ENCODE measurements around the gene RSPH9. TPM values are rescaled to one million over a fixed set of nuclear protein-coding genes. Genes with fewer than 3 reads are reported as not detected.

The RSPH9 gene
- total RNA-seq, 2 experiments from 2014 or later, result not detected

- Mint-ChIP-seq H3K27ac (no peak overlapping the region), H3K4me1 (peaks cover 20% of the 10 kb centered on the region), H3K9me3 (no peaks in the 10 kb centered on the region), H3K4me3 (no peak overlapping the region), H3K36me3 (peaks cover 22% of the 10 kb centered on the region), H3K27me3 (no peaks in the 10 kb centered on the region)
- DNase-seq (no peak), ATAC-seq (ENCODE audit: low read depth) (no peak)
- POLR2A ChIA-PET, result interaction anchor here (0.9 kb wide), 1 partner anchor 158 kb away, joined by 3 read pairs; the partner anchor contains the start of genes POLR1C and YIPF3
These were observed 30.1 kb downstream of the RSPH9 start for GRCh38 chr6:43674921-43675320.

GRCh38 chr6:43676962-43677606 lies 32.2 kb downstream of the RSPH9 start:
- ATAC-seq (ENCODE audit: low read depth), result no peak
- Mint-ChIP-seq H3K4me3 (no peak overlapping the region), H3K9me3 (no peaks in the 10 kb centered on the region), H3K4me1 (peaks cover 7% of the 10 kb centered on the region), H3K27me3 (no peaks in the 10 kb centered on the region), H3K27ac (no peak overlapping the region), H3K36me3 (peaks cover 21% of the 10 kb centered on the region)
- POLR2A ChIA-PET, result interaction anchor here (1.3 kb wide), 1 partner anchor 24 kb away, joined by 4 read pairs; no protein-coding TSS in a partner anchor
- no peak for DNase-seq

DNA sequence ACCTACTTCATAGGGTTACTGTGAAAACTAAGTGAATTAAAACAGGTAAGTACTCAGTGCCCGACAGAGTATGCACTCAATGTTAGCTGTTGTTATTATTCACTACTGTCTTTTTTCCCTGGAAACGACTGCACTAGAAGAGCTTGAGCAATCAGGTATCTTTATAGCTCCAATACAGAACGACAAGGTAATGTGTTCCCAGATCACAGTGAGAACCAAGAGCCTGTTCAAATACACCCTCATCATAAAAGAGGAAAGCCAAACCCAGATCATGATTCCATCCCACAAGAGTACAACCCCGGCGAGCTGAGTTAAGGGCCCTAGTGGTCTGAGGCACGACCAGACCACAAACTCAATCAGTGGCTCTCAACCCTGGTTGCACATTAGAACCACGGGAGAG lies 32.9 kb downstream of the RSPH9 start:
- no peak overlapping the region for H3K27ac Mint-ChIP-seq
- H3K4me1 Mint-ChIP-seq, result peaks cover 7% of the 10 kb centered on the region
- H3K4me3 Mint-ChIP-seq, result no peak overlapping the region
- ATAC-seq (ENCODE audit: low read depth) (no peak), DNase-seq (no peak)
- peaks cover 20% of the 10 kb centered on the region for H3K36me3 Mint-ChIP-seq
- H3K9me3 Mint-ChIP-seq, result no peaks in the 10 kb centered on the region
- H3K27me3 Mint-ChIP-seq, result no peaks in the 10 kb centered on the region
- POLR2A ChIA-PET, result interaction anchor here (1.3 kb wide), 2 partner anchors 8 to 24 kb away, joined by 3 to 4 read pairs; no protein-coding TSS in a partner anchor

GRCh38 chr6:43678341-43678740 lies 33.5 kb downstream of the RSPH9 start:
- Mint-ChIP-seq H3K36me3 (peaks cover 18% of the 10 kb centered on the region), H3K27ac (no peak overlapping the region), H3K4me3 (no peak overlapping the region), H3K27me3 (no peaks in the 10 kb centered on the region), H3K9me3 (no peaks in the 10 kb centered on the region), H3K4me1 (peaks cover 10% of the 10 kb centered on the region)
- POLR2A ChIA-PET, result interaction anchor here (1.3 kb wide), 2 partner anchors 9 to 25 kb away, joined by 3 to 4 read pairs; no protein-coding TSS in a partner anchor
- ATAC-seq (ENCODE audit: low read depth) (no peak), DNase-seq (no peak)

DNA sequence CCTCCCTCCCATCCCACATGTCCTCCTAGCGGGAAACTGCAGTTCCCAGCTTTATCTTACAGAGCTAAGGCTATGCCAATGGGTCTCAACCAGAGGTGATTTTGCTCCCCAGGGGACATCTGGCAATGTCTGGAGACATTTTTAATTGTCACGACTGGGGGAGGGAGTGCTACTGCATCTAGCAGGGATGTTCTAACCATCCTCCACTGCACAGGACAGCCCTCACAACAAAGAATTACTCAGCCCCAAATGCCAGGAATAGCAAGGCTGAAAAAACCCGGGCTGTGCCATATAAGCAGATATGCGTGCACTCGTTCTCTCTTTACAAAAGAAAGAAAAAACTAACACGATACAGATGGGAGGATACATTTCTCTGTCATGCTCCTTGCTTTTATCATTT lies 34.2 kb downstream of the RSPH9 start:
- ATAC-seq (ENCODE audit: low read depth) (no peak), DNase-seq (no peak)
- POLR2A ChIA-PET, result interaction anchor here (1.3 kb wide), 1 partner anchor 10 kb away, joined by 3 read pairs; no protein-coding TSS in a partner anchor
- Mint-ChIP-seq H3K4me1 (peaks cover 16% of the 10 kb centered on the region), H3K27ac (no peak overlapping the region), H3K9me3 (no peaks in the 10 kb centered on the region), H3K4me3 (no peak overlapping the region), H3K36me3 (peaks cover 16% of the 10 kb centered on the region), H3K27me3 (no peaks in the 10 kb centered on the region)

DNA sequence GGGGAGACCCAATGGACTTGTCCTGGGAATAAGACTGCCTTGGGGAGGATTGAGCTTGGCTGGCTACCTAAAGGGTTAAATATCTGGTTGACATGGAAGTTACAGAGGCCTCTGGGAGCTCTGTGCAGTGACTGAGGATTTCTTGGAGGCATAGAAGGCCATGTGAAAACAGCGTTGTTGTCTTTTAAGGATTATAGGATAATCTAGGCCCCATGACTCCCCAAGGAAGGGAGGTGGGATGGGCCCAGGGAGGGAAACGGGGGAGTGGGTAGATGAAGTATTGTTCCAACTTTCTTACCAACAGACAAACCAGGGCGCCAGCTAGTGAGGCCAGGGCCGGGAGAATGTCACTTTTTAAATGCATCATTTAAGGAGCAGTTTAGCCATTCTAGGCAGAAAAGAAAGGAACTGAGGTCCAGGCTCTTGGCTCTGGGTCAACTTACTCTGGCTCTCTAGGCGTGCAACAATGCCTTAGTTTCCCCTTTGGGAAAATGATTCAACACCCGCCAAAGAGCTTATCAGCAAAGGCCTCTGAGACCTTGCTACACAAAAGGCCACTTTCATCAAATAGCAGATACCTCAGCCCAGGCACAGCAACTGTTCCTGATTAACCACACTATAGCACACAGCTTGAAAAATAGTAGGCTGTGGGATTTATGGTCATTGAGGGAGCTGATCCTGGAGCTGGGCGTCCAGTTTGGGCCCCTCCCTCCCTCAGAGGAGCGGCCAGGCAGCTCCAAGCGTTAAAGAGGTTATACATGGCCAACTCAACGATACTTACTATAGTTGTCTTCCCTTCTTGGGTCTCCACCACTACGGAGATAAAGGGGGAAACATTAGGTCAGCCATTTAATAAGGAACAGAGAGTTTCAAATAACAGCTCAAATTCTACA lies 35.7 kb downstream of the RSPH9 start:
- Mint-ChIP-seq H3K36me3 (peaks cover 15% of the 10 kb centered on the region), H3K4me3 (no peak overlapping the region), H3K4me1 (peaks cover 19% of the 10 kb centered on the region), H3K27ac (no peak overlapping the region), H3K9me3 (no peaks in the 10 kb centered on the region), H3K27me3 (no peaks in the 10 kb centered on the region)
- POLR2A ChIA-PET, result no interaction called here
- no peak for ATAC-seq (ENCODE audit: low read depth)
- no peak for DNase-seq

GRCh38 chr6:43681303-43681702 lies 36.5 kb downstream of the RSPH9 start:
- Mint-ChIP-seq H3K27me3 (no peaks in the 10 kb centered on the region), H3K36me3 (peaks cover 15% of the 10 kb centered on the region), H3K9me3 (no peaks in the 10 kb centered on the region), H3K4me1 (peaks cover 23% of the 10 kb centered on the region), H3K4me3 (no peak overlapping the region), H3K27ac (no peak overlapping the region)
- no peak for ATAC-seq (ENCODE audit: low read depth)
- no peak for DNase-seq
- POLR2A ChIA-PET, result no interaction called here

GRCh38 chr6:43682724-43683429 lies 38.0 kb downstream of the RSPH9 start:
- peaks cover 17% of the 10 kb centered on the region for H3K36me3 Mint-ChIP-seq
- H3K4me1 Mint-ChIP-seq, result peaks cover 33% of the 10 kb centered on the region
- H3K27me3 Mint-ChIP-seq, result no peaks in the 10 kb centered on the region
- H3K27ac Mint-ChIP-seq, result no peak overlapping the region
- no peak for DNase-seq
- ATAC-seq (ENCODE audit: low read depth), result no peak
- POLR2A ChIA-PET, result no interaction called here
- H3K9me3 Mint-ChIP-seq, result no peaks in the 10 kb centered on the region
- no peak overlapping the region for H3K4me3 Mint-ChIP-seq

DNA sequence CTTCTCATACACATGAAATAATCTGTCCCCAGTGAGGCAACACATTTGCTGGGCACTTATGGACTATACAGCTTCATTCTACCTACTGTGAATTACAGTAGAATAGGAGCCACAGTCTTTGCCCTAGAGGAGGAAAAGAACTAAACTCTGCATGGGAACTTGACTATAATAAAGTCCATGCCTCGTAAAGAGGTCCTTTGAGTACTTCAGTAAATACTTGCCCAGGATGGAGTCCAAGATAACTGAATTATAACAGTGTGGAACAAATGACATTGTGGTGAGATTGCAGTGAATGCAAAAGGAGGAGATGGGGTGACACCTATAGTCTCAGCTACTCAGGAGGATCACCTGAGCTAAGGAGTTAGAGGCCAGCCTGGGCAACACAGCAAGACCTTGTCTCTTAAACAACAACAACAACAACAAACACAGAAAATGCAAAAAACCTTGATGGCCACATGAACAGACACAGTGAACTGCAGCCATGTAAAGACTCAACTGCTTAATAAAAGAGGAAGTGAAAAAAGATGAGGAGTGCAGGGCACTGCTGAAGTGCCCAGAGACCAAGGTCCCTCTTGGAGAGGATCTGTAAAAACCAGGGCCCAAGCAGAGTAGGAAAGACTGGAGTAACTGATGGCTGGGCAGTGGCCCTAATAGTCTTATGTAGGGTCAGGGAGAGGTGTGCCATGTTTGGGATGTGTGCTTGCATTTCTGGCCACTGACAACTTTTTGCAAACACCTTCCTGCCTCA lies 39.0 kb downstream of the RSPH9 start:
- Mint-ChIP-seq H3K4me3 (no peak overlapping the region), H3K4me1 (peaks cover 33% of the 10 kb centered on the region), H3K27ac (no peak overlapping the region)

DNA sequence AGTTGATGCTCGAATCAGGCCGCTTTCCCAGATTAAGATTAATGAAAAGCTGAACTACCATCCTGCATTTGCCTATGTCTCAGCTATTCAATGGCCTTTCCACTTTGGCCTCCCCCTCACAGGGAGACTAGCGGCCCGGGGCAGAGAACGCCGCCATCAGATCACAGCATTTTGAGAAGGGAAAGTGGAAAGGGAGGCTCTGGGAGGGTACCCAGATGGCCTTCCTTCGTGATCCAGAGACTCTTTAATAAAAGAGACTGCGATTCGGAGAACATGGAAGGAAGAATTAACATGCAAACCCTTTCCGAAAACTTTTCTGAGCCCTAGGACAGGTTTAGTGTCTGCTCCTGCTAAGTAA lies 42.2 kb downstream of the RSPH9 start:
- Mint-ChIP-seq H3K27me3 (peaks cover 1% of the 10 kb centered on the region), H3K36me3 (peaks cover 8% of the 10 kb centered on the region), H3K4me1 (peaks cover 31% of the 10 kb centered on the region), H3K9me3 (no peaks in the 10 kb centered on the region), H3K27ac (peak overlapping the region; percentile 87), H3K4me3 (peak overlapping the region; percentile 97)
- ATAC-seq (ENCODE audit: low read depth) (no peak), DNase-seq (no peak)
- POLR2A ChIA-PET, result interaction anchor here (1.1 to 1.8 kb wide), 2 partner anchors 16 to 51 kb away, joined by 3 to 4 read pairs; no protein-coding TSS in a partner anchor

More for the DNA sequence above, 39.0 kb downstream of the RSPH9 start:
- DNase-seq (no peak), ATAC-seq (ENCODE audit: low read depth) (no peak)
- no peaks in the 10 kb centered on the region for H3K9me3 Mint-ChIP-seq
- H3K27me3 Mint-ChIP-seq, result no peaks in the 10 kb centered on the region
- H3K36me3 Mint-ChIP-seq, result peaks cover 13% of the 10 kb centered on the region
- POLR2A ChIA-PET, result no interaction called here

DNA sequence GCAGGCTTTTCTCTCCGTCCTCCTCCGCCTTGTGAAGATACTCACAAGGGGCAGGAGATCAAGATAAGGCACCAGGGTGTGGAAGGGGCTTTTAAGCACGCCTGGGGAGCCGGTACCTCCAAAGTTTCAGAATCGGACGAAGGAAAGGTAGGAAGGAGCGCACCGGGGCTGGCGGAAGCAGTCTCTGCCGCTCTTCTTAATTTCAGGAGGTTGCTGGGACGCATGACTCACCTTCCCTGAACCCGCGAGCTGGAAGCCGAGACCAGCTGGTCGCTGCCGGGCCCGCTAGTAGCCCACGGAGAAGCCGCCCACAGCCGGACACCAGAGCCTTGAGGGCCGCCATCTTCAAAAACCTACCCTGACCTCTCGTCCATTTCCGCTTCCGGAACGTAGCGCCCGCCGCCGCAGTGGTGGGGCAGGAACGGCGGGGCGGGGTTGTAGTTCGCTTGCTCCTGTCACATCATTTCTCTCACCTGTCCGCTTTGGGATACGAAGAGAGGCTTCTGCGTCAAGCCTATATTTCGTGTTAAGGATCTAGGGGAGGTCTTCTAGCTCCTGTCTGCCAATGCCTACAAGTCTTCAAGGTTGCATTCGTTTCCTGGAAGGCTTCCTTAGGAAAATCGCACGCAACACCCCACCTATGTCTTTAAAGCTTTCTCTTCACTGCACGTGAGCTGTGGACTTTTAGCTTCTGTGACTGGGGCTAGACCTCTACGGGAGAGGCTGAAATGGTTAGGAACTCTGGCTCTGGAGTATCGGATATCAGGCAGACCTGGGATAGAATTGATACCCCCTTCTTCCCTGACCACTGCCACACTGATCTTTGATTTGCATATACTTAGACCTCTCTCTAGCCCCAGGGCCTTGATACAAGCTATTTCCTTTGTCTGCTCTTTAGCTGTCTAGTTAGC lies 42.9 kb downstream of the RSPH9 start, which contains the start of gene MRPS18A:
Gene MRPS18A (minus strand): TSS at position 355 of the 911 bp plus-strand sequence. CDS start 12 bp downstream, at position 343.
- DNase-seq (peak; percentile 84), ATAC-seq (ENCODE audit: low read depth) (peak; percentile 96)
- peaks cover 8% of the 10 kb centered on the region for H3K36me3 Mint-ChIP-seq
- H3K9me3 Mint-ChIP-seq, result no peaks in the 10 kb centered on the region
- peak within 1 kb of the TSS; percentile 97 for H3K4me3 Mint-ChIP-seq
- POLR2A ChIA-PET, result interaction anchor here (0.5 to 1.8 kb wide), 10 partner anchors 9 to 720 kb away, joined by 3 to 4 read pairs (median 3); partner anchors contain the start of gene VEGFA
- peaks cover 31% of the 10 kb centered on the region for H3K4me1 Mint-ChIP-seq
- peak within 1 kb of the TSS; percentile 87 for H3K27ac Mint-ChIP-seq
- H3K27me3 Mint-ChIP-seq, result peaks cover 3% of the 10 kb centered on the region

- DNase-seq, result no peak
- Mint-ChIP-seq H3K4me1 (peaks cover 20% of the 10 kb centered on the region), H3K9me3 (no peaks in the 10 kb centered on the region), H3K27ac (no peak overlapping the region), H3K4me3 (no peak overlapping the region), H3K27me3 (peaks cover 3% of the 10 kb centered on the region), H3K36me3 (peaks cover 6% of the 10 kb centered on the region)
- no peak for ATAC-seq (ENCODE audit: low read depth)
- POLR2A ChIA-PET, result interaction anchor here (0.5 to 1.7 kb wide), 2 partner anchors 60 to 320 kb away, joined by 3 read pairs; partner anchors contain the start of gene ZNF318
These were observed 44.6 kb downstream of the RSPH9 start for GRCh38 chr6:43689421-43689820.
